K562 (cell line): Measurements from ENCODE around the gene SHISA5. TPM values are rescaled to one million over a fixed set of nuclear protein-coding genes. Genes with fewer than 3 reads are reported as not detected.
"Not testable (repeated sequence)": the region's sequence is repeated elsewhere in the genome, so short reads cannot be mapped to it uniquely, and the experiment has no call there.

Experiments used
- ATAC-seq: fragments of 200-7000 bp; cut with Tn5 transposase; 3 replicates; pipeline ENCODE4 v1.9.1; 2020; ENCODE audit warnings: moderate library complexity
- BruUV-seq: library from RNA; stranded (reverse); fragments of 400-500 nt; replicated peaks from 2 replicates; lab custom pipeline; 2021; lab: Mats Ljungman, UMichigan
- CTCF ChIA-PET: fragments of 300-600 bp; formaldehyde crosslinking; extraction: SDS; loops from one replicate; lab custom pipeline; 2021; ENCODE audit warnings: low intra/inter-chr PET ratio; lab: Yijun Ruan, JAX
- POLR2A ChIA-PET: fragments of 300-600, 350-650 bp; sonication (Branson Sonifier 250); formaldehyde crosslinking; extraction: SDS; loops from one replicate; lab custom pipeline; 2021; ENCODE audit warnings: antibody characterized with exemption, inconsistent platforms; lab: Yijun Ruan, JAX
- DNase-seq, 4 experiments: peaks; one replicate each; pipeline versions ENCODE4 v3.0.0 to v3.0.0-alpha.2; 2011 to 2018; ENCODE audit warnings: low spot score in 3 of 4, mixed read lengths in 3 of 4; ENCODE audit errors: extremely low read depth in 1 of 4
- FAIRE-seq: peaks from 2 replicates; lab custom pipeline; 2011; peaks lifted over from hg19 to GRCh38; lab: Jason Lieb, UNC
- H2AFZ ChIP-seq: 2 replicates; pipeline ENCODE4 v1.6.0; 2011; ENCODE audit warnings: low read depth, low read length, control low read depth, inconsistent platforms
- H3K27ac ChIP-seq: fragments of 200-600 bp; 3 replicates; pipeline ENCODE4 v1.8.0; 2011; ENCODE audit warnings: low read depth, mild to moderate bottlenecking, control low read depth, inconsistent platforms, low read length, moderate library complexity, mixed read lengths; ENCODE audit errors: extremely low read depth
- H3K27me3 ChIP-seq, 2 experiments: fragments of 300-600 bp in 1 of 2; 2 replicates in 1 of 2; 3 replicates in 1 of 2; pipeline versions ENCODE4 v1.6.0 to v1.8.0; 2011; ENCODE audit warnings: inconsistent platforms in 2 of 2, low read length in 2 of 2, mild to moderate bottlenecking in 1 of 2, mixed read lengths in 1 of 2, moderate library complexity in 1 of 2; ENCODE audit not compliant: control insufficient read depth in 2 of 2, insufficient read depth in 2 of 2
- H3K36me3 ChIP-seq: fragments of 300-600 bp; 3 replicates; pipeline ENCODE4 v1.8.0; 2011; ENCODE audit warnings: mild to moderate bottlenecking, low read length, inconsistent platforms; ENCODE audit not compliant: control insufficient read depth, insufficient read depth
- H3K4me1 ChIP-seq, 2 experiments: fragments of 200-600 bp in 1 of 2; replicated peaks in 1 of 2; 2 replicates in 1 of 2; 3 replicates in 1 of 2; pipeline versions ENCODE4 v1.5.1 to v1.8.0; 2011; ENCODE audit warnings: inconsistent platforms in 2 of 2, low read length in 2 of 2, mild to moderate bottlenecking in 1 of 2, mixed read lengths in 1 of 2, moderate library complexity in 1 of 2; ENCODE audit not compliant: control insufficient read depth in 2 of 2, insufficient read depth in 2 of 2
- H3K4me2 ChIP-seq: 2 replicates; pipeline ENCODE4 v1.6.1; 2011; ENCODE audit warnings: low read length, control low read depth, inconsistent platforms, mixed read lengths; ENCODE audit not compliant: insufficient read depth
- H3K4me3 ChIP-seq: fragments of 200-600 bp; sonication (generic), shearing (Covaris generic); 2 replicates; pipeline ENCODE4 v1.5.1; 2016; ENCODE audit warnings: control low read depth, inconsistent platforms
- H3K79me2 ChIP-seq: fragments of 200-600 bp; 3 replicates; pipeline ENCODE4 v1.8.0; 2011; ENCODE audit warnings: low read length, inconsistent platforms; ENCODE audit not compliant: control insufficient read depth, insufficient read depth
- H3K9ac ChIP-seq, 2 experiments: 2 replicates each; pipeline versions ENCODE4 v1.6.0 to v1.6.1; 2011; ENCODE audit warnings: low read depth in 2 of 2, low read length in 2 of 2, control low read depth in 1 of 2, inconsistent platforms in 1 of 2, mild to moderate bottlenecking in 1 of 2, mixed read lengths in 1 of 2; ENCODE audit not compliant: insufficient read depth in 1 of 2
- H3K9me1 ChIP-seq: one replicate; pipeline ENCODE4 v1.6.0; 2011; ENCODE audit warnings: inconsistent platforms, mild to moderate bottlenecking, low read length, moderate library complexity; ENCODE audit not compliant: control insufficient read depth, insufficient read depth
- H3K9me3 ChIP-seq: replicated peaks from 2 replicates; pipeline ENCODE4 v1.5.1; 2011; ENCODE audit warnings: low read depth, low read length, inconsistent platforms; ENCODE audit not compliant: control insufficient read depth, insufficient read depth
- H4K20me1 ChIP-seq: replicated peaks from 2 replicates; pipeline ENCODE4 v1.6.1; 2011; ENCODE audit warnings: low read length, inconsistent platforms, mixed read lengths; ENCODE audit not compliant: control insufficient read depth, insufficient read depth
- BDP1 ChIP-seq: IDR thresholded peaks from 3 replicates; pipeline ENCODE4 v1.6.1; 2011; ENCODE audit not compliant: insufficient read length, insufficient read depth
- NONO ChIP-seq, 2 experiments: fragments of 200-400 bp in 1 of 2; fragments of 450-650 bp in 1 of 2; formaldehyde crosslinking in 1 of 2; IDR thresholded peaks; 2 replicates each; pipeline ENCODE4 v1.6.1; 2017; ENCODE audit warnings: low read depth in 2 of 2, mild to moderate bottlenecking in 2 of 2, moderate library complexity in 2 of 2, low read length in 1 of 2
- POLR2G ChIP-seq: fragments of 200-400 bp; formaldehyde crosslinking; IDR thresholded peaks from 2 replicates; pipeline ENCODE4 v1.6.1; 2017; ENCODE audit warnings: low read depth, mild to moderate bottlenecking, antibody characterized with exemption, low read length, moderate library complexity
- ZNF589 ChIP-seq: fragments of 200-800 bp; sonication (Bioruptor generic); IDR thresholded peaks from 2 replicates; pipeline ENCODE4 v1.6.1; 2016; ENCODE audit warnings: low read depth, missing genetic modification characterization, missing compliant biosample characterization
- WGBS: fragments of 100-300 bp; shearing (Covaris generic); methylation state at CpG from one replicate; pipeline ENCODE4 v1.1.6; 2016; ENCODE audit warnings: low coverage, mixed read lengths; ENCODE audit not compliant: insufficient coverage; ENCODE audit errors: missing lambda C conversion rate; 5-methylcytosine and 5-hydroxymethylcytosine counted together
- in situ Hi-C: fragments of 300-500 bp; cut with MboI; formaldehyde crosslinking; loops from 4 replicates; pipeline ENCODE4 v1.15.0; 2018; ENCODE audit warnings: inconsistent platforms, mixed read lengths
- intact Hi-C: fragments of 100-400 bp; cut with micrococcal nuclease; formaldehyde crosslinking; loops from 2 replicates; pipeline ENCODE4 v1.14.2; 2022
- polyA plus RNA-seq, 8 experiments: library from polyadenylated mRNA; depleted of rRNA in 4 of 8; stranded (reverse) in 5 of 8; unstranded in 3 of 8; fragments of >200 nt; fragmentation: Nextera tagmentation in 2 of 8; fragmentation: Illumina TruSeq in 1 of 8; extraction: Ambion mirVana in 2 of 8; extraction: Trizol in 1 of 8; gene quantifications; 2 replicates each; pipeline versions ENCODE4 v1.2.1 to v1.2.3, GENCODE V29; 2011 to 2014; ENCODE audit warnings: inconsistent platforms in 1 of 8, missing spikeins in 1 of 8
- total RNA-seq, 7 experiments: library from RNA; depleted of rRNA in 6 of 7; stranded (reverse); fragments of >200 nt in 6 of 7; fragmentation: Illumina TruSeq in 2 of 7; extraction: Trizol in 2 of 7; gene quantifications; 2 replicates each; pipeline versions ENCODE4 v1.2.1 to v1.2.3, GENCODE V29; 2011 to 2021; ENCODE audit warnings: low replicate concordance in 1 of 7
- TF ChIP-seq, protein P1 (sequence below), 3 experiments: fragments of 200-800 bp in 1 of 3; sonication (Bioruptor generic) in 1 of 3; sonication (generic) in 1 of 3; formaldehyde crosslinking in 1 of 3; IDR thresholded peaks; 2 replicates each; pipeline versions ENCODE4 v1.6.1 to v1.8.0; 2016 to 2022; ENCODE audit warnings: mild to moderate bottlenecking in 2 of 3, missing compliant biosample characterization in 2 of 3, missing genetic modification characterization in 2 of 3, missing genetic modification reagents in 1 of 3
- TF ChIP-seq, protein P2 (sequence below): sonication (generic); formaldehyde crosslinking; IDR thresholded peaks from 2 replicates; pipeline ENCODE4 v1.8.1; 2023; ENCODE audit warnings: mild to moderate bottlenecking, missing genetic modification reagents

SHISA5 gene
- total and polyA plus RNA-seq, 9 of the 15 experiments (the other 6 are each of a cell fraction or from before 2014, with no cell fraction given) = 8.4 to 85.8 (median 56.1) TPM

GRCh38 chr3:48464713-48465221 lies 39.2 kb downstream of the SHISA5 start (continued):
- TF ChIP-seq, protein P1, sequence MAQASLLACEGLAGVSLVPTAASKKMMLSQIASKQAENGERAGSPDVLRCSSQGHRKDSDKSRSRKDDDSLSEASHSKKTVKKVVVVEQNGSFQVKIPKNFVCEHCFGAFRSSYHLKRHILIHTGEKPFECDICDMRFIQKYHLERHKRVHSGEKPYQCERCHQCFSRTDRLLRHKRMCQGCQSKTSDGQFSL (CRISPR knock-in tag; IDR thresholded peaks at IDR 0.05) = 0 out of 2 replicates have a peak, but pooled peaks have one; percentile 30
- TF ChIP-seq, protein P1 (tag; IDR thresholded peaks at IDR 0.05) = no peak
- TF ChIP-seq, all 486 proteins: peak for 2

GRCh38 chr3:48463703-48464102 lies 40.3 kb downstream of the SHISA5 start:
- no peak for ATAC-seq
- 84% methylated on average over 5 of the region's 9 CpGs for WGBS

DNA sequence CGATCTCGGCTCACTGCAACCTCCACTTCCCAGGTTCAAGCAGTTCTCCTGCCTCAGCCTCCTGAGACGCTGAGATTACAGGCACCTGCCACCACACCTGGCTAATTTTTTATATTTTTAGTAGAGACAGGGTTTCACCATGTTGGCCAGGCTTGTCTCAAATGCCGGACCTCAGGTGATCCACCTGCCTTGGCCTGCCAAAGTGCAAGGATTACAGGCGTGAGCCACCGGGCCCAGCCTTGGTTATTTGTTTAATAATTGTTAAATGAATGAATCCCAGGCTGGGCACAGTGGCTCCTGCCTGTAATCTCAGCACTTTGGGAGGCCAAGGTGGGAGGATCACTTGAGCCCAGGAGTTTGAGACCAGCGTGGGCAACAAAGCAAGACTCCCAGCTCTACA lies 42.2 kb downstream of the SHISA5 start:
- Histone ChIP-seq H3K36me3 (peaks cover 48% of the 10 kb centered on the region), H3K4me1 (peaks cover 6 to 23% of the 10 kb centered on the region in 2 experiments)
- ATAC-seq, BruUV-seq, DNase-seq, H3K9me1 ChIP-seq, intact Hi-C loops, in situ Hi-C loops, H3K9me3 ChIP-seq, H3K79me2 ChIP-seq, H3K27me3 ChIP-seq, H3K27ac ChIP-seq, H3K9ac ChIP-seq, FAIRE-seq, H3K4me2 ChIP-seq, H4K20me1 ChIP-seq, H3K4me3 ChIP-seq, H2AFZ ChIP-seq: not testable (repeated sequence)
- 82% methylated on average over 6 of the region's 7 CpGs for WGBS
- POLR2A ChIA-PET = interaction anchor here (1.1 to 1.7 kb wide), 2 partner anchors 11 to 15 kb away, joined by 4 to 5 read pairs; partner anchors contain the start of gene ATRIP
- CTCF ChIA-PET = interaction anchor here (0.7 kb wide), 1 partner anchor 62 kb away, joined by 3 read pairs; no protein-coding TSS in a partner anchor

More at GRCh38 chr3:48463703-48464102, 40.3 kb downstream of the SHISA5 start:
- no TSS peak for BruUV-seq
- TF ChIP-seq, protein P2, sequence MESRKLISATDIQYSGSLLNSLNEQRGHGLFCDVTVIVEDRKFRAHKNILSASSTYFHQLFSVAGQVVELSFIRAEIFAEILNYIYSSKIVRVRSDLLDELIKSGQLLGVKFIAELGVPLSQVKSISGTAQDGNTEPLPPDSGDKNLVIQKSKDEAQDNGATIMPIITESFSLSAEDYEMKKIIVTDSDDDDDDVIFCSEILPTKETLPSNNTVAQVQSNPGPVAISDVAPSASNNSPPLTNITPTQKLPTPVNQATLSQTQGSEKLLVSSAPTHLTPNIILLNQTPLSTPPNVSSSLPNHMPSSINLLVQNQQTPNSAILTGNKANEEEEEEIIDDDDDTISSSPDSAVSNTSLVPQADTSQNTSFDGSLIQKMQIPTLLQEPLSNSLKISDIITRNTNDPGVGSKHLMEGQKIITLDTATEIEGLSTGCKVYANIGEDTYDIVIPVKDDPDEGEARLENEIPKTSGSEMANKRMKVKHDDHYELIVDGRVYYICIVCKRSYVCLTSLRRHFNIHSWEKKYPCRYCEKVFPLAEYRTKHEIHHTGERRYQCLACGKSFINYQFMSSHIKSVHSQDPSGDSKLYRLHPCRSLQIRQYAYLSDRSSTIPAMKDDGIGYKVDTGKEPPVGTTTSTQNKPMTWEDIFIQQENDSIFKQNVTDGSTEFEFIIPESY (CRISPR knock-in tag) = 0 out of 2 replicates have a peak, but pooled peaks have one; percentile 17
- no peak for TF ChIP-seq ZNF589 (CRISPR knock-in tag)
- no peak for TF ChIP-seq BDP1
- TF ChIP-seq NONO (IDR thresholded peaks at IDR 0.05; ENCODE audit: low read depth in 2 of 2, low read length in 1 of 2) = no peak
- peak; percentile 50; the same call in 1 of the 2 replicates for TF ChIP-seq POLR2G
- Histone ChIP-seq H2AFZ (no peak overlapping the region), H3K4me2 (no peak overlapping the region), H3K4me3 (no peak overlapping the region), H4K20me1 (no peaks in the 10 kb centered on the region; the same call in 1 of the 2 replicates), H3K79me2 (no peaks in the 10 kb centered on the region; the same call in 1 of the 3 replicates), H3K9me3 (no peaks in the 10 kb centered on the region), H3K9ac (no peak overlapping the region; a peak in 1 of 4 replicates), H3K27ac (no peak overlapping the region), H3K9me1 (no peaks in the 10 kb centered on the region), H3K27me3 (no peaks in the 10 kb centered on the region), H3K4me1 (peaks cover 6 to 32% of the 10 kb centered on the region in 2 experiments), H3K36me3 (peaks cover 53% of the 10 kb centered on the region)
- intact Hi-C loops = no loop called here
- POLR2A ChIA-PET = no interaction called here
- CTCF ChIA-PET = no interaction called here
- DNase-seq = no peak
- no peak for FAIRE-seq
- in situ Hi-C loops = no loop called here
